Activated T-cell treated with anti-CD3 and anti-CD28 coated beads, Interleukin-2, amount 50 U/mL, for 72 hours (primary cell): ENCODE results near the gene AKR1B1. TPM values are rescaled to one million over a fixed set of nuclear protein-coding genes. Genes with fewer than 3 reads are reported as not detected.

ENCODE experiments used
- ATAC-seq, 2 donors: fragments of 150-1000 bp; cut with Tn5 transposase; replicated peaks in 1 of 2; 2 replicates each; pipeline ENCODE4 v1.10.0; 2021; ENCODE audit warnings: moderate library complexity in 2 of 2, mild to moderate bottlenecking in 1 of 2
- DNase-seq, 2 donors: peaks; one replicate each; pipeline ENCODE4 v3.0.0; 2021 to 2022; ENCODE audit warnings: mixed read lengths in 1 of 2
- H3K27ac Mint-ChIP-seq: one replicate; pipeline ENCODE4 v1.8.0; 2022; ENCODE audit warnings: mild to moderate bottlenecking, moderate library complexity, mixed read lengths
- H3K27me3 Mint-ChIP-seq: one replicate; pipeline ENCODE4 v1.8.0; 2022; ENCODE audit warnings: low read depth, mixed read lengths
- H3K36me3 Mint-ChIP-seq, 2 donors: one replicate each; pipeline ENCODE4 v1.8.0; 2022; ENCODE audit warnings: mixed read lengths in 2 of 2, mild to moderate bottlenecking in 1 of 2; ENCODE audit not compliant: insufficient read depth in 2 of 2
- H3K4me1 Mint-ChIP-seq: one replicate; pipeline ENCODE4 v1.8.0; 2022; ENCODE audit warnings: low read depth, mixed read lengths
- H3K4me3 Mint-ChIP-seq, 2 donors: one replicate each; pipeline ENCODE4 v1.8.0; 2022; ENCODE audit warnings: mild to moderate bottlenecking in 2 of 2, mixed read lengths in 2 of 2, moderate library complexity in 2 of 2
- H3K9me3 Mint-ChIP-seq, 2 donors: one replicate each; pipeline ENCODE4 v1.8.0; 2022; ENCODE audit warnings: mixed read lengths in 2 of 2
- total RNA-seq, 2 donors: library from RNA; stranded (reverse); gene quantifications; one replicate each; pipeline ENCODE4 v1.2.3, GENCODE V29; 2022

Gene AKR1B1
- total RNA-seq, 2 donors from 2014 or later: 95.1 to 117 TPM

DNA sequence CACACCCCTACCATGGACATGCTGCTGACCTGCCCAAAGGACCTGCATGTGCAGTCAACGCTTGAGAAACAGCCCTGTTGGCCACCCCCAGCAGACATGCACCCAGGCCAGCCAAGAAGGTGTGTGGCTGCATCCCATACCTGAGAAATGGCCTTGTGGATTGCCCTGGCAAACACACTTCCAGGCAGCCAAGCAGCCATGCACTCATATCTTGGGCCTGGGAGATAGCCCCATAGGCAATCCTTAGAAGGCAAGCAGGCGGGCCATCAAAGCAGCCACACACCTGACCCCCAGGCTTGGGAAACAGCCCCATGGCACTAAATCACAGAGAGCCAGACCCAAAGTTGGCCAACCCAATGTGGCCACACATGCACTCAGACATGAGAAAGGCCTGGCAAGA lies 4.9 kb upstream of the AKR1B1 start:
- peaks cover 6 to 10% of the 10 kb centered on the region in 2 donors for H3K36me3 Mint-ChIP-seq
- H3K9me3 Mint-ChIP-seq: peaks cover 8 to 13% of the 10 kb centered on the region in 2 donors
- DNase-seq (no peak), ATAC-seq (no peak)
- peaks cover 24% of the 10 kb centered on the region for H3K4me1 Mint-ChIP-seq
- no peak overlapping the region for H3K27ac Mint-ChIP-seq
- H3K27me3 Mint-ChIP-seq: no peaks in the 10 kb centered on the region
- H3K4me3 Mint-ChIP-seq: no peak overlapping the region

DNA sequence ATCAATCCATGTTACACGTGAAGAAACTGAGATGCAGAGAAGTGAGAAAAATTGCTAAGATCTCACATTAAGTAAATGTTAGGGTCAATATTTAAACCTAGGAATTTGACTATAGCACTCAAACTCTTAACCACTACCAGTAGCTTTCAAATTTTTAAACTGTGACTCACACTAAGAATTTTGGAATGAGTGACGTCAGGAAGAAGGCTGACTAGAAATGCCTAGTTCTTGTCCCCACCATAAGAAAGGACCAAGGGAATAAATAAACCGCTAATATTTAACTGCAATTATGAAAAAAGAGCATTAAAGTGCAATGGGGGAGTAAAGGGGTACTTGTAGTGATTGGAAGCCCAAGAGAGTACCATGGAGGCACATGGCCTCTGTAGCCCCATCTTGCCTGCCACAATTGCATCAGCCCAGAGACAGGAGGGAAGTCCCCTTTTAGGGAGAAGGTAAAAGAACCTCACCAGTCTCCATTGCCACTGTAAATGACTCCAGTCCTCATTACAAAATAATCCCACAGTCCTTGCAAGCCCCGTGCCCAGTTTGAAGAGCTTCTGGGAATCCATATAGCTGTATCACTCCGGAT lies 3.5 kb upstream of the AKR1B1 start:
- Mint-ChIP-seq H3K36me3 (peaks cover 6 to 10% of the 10 kb centered on the region in 2 donors), H3K4me1 (peaks cover 33% of the 10 kb centered on the region), H3K4me3 (no peak overlapping the region), H3K27ac (no peak overlapping the region), H3K27me3 (no peaks in the 10 kb centered on the region), H3K9me3 (peaks cover 8 to 13% of the 10 kb centered on the region in 2 donors)
- ATAC-seq: no peak
- DNase-seq: no peak

DNA sequence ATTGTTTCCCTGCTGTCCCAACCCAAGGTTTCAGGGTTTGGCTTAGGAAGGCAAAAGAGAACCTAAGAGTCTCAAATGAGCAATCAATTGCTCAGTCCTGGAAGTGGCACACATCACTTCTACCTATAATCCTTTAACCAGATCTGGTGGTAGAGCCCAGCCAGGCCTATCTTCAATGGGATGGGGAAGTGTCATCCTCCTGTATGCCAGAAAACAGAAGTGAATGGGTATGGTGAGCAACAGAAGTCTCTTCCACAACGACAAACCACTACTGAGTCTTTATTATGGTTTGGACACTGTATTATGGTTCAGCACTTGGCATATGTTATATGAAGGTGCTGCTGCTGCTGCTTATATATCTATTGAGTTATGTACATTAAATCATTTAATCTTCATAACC lies 3.0 kb upstream of the AKR1B1 start:
- Mint-ChIP-seq H3K27me3 (no peaks in the 10 kb centered on the region), H3K36me3 (peaks cover 6 to 10% of the 10 kb centered on the region in 2 donors), H3K27ac (no peak overlapping the region), H3K4me1 (peaks cover 37% of the 10 kb centered on the region), H3K9me3 (peaks cover 8 to 10% of the 10 kb centered on the region in 2 donors), H3K4me3 (no peak overlapping the region)
- ATAC-seq: no peak
- DNase-seq: no peak

DNA sequence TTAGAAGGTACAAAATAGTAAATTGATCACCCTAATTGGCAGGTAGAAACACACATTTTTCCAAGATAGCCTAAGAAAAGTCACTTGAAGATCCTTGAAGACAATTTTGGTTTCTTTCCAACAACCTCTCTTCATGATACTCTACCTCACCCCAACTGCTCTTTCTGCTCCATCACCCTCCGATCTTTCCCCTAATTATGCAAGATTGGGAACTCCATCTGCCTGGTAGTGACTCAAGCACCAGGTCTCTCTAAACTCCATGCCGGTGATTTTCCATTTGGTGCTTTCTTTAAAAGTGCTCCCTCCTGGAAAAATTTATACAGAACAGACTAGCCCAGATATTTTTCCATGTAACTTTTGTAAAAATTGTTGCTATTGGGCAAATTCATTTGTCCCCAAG lies 1.1 kb upstream of the AKR1B1 start:
- H3K9me3 Mint-ChIP-seq: peaks cover 5 to 6% of the 10 kb centered on the region in 2 donors
- H3K4me1 Mint-ChIP-seq: peaks cover 39% of the 10 kb centered on the region
- no peaks in the 10 kb centered on the region for H3K27me3 Mint-ChIP-seq
- DNase-seq (no peak), ATAC-seq (no peak)
- H3K36me3 Mint-ChIP-seq: peaks cover 6 to 11% of the 10 kb centered on the region in 2 donors
- peak overlapping the region in 1 of 2 donors; percentile 38 for H3K4me3 Mint-ChIP-seq
- no peak overlapping the region for H3K27ac Mint-ChIP-seq

GRCh38 chr7:134458341-134458805 lies 527 bp downstream of the AKR1B1 start:
- DNase-seq (peak; percentile 71 to 74), ATAC-seq (peak; percentile 64 to 65)
- Mint-ChIP-seq H3K4me1 (peaks cover 55% of the 10 kb centered on the region), H3K9me3 (no peaks in the 10 kb centered on the region), H3K36me3 (peaks cover 0 to 4% of the 10 kb centered on the region in 2 donors), H3K27me3 (no peaks in the 10 kb centered on the region), H3K4me3 (peak overlapping the region; percentile 85 to 87), H3K27ac (no peak overlapping the region)

- DNase-seq (no peak), ATAC-seq (no peak)
- H3K36me3 Mint-ChIP-seq: peaks cover 0 to 4% of the 10 kb centered on the region in 2 donors
- H3K27ac Mint-ChIP-seq: no peak overlapping the region
- H3K27me3 Mint-ChIP-seq: no peaks in the 10 kb centered on the region
- H3K9me3 Mint-ChIP-seq: no peaks in the 10 kb centered on the region
- peak overlapping the region; percentile 85 to 87 for H3K4me3 Mint-ChIP-seq
- peaks cover 51% of the 10 kb centered on the region for H3K4me1 Mint-ChIP-seq
These were observed 1.7 kb downstream of the AKR1B1 start for GRCh38 chr7:134457210-134457609.

DNA sequence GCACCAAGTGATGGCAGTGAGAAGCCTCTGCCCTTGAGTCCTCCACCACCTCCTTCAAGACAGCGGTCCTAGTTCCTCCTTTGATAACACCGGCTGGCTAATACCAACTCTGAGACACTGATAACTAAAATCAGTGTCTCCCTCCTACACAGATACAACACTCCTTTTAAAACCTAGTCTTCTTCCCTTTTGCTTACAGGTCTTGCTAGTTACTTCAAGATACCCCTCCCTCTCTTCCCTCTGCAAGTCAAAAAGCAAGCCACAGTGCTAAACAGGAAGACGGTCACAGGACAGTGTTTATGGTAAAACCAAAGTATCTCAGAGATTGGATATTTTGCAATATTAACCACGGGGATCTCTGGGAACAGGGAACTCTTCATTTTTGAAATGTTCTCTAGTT lies 4.6 kb downstream of the AKR1B1 start:
- H3K27me3 Mint-ChIP-seq: no peaks in the 10 kb centered on the region
- peak overlapping the region; percentile 61 for H3K27ac Mint-ChIP-seq
- no peaks in the 10 kb centered on the region for H3K9me3 Mint-ChIP-seq
- no peak for ATAC-seq
- peaks cover 38% of the 10 kb centered on the region for H3K4me1 Mint-ChIP-seq
- peaks cover 0 to 4% of the 10 kb centered on the region in 2 donors for H3K36me3 Mint-ChIP-seq
- H3K4me3 Mint-ChIP-seq: peak overlapping the region; percentile 21 to 66
- DNase-seq: no peak

DNA sequence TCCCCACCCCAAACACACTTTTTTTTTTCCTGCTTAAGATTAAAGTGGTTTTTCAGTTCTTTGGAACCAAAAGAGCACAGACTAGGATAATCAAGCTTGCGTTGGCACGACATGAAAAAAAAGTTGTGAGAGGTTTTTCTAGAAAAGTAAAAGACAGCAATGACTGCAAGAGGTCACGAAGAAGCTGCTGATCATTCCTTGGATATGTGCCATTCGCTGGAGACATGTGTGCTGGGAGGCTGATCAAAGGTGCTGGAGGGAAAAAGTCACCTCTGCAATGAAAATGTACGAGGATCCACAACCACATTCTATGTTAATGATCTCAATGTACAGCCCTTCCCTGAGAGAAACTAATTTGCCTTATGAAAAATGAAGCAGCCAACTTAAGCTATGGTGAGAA lies 5.4 kb downstream of the AKR1B1 start:
- H3K36me3 Mint-ChIP-seq: peaks cover 2 to 9% of the 10 kb centered on the region in 2 donors
- DNase-seq: no peak
- H3K4me1 Mint-ChIP-seq: peaks cover 36% of the 10 kb centered on the region
- H3K4me3 Mint-ChIP-seq: no peak overlapping the region
- H3K9me3 Mint-ChIP-seq: no peaks in the 10 kb centered on the region
- H3K27ac Mint-ChIP-seq: no peak overlapping the region
- no peaks in the 10 kb centered on the region for H3K27me3 Mint-ChIP-seq
- no peak for ATAC-seq

- ATAC-seq (no peak), DNase-seq (no peak)
- H3K4me3 Mint-ChIP-seq: no peak overlapping the region
- H3K27me3 Mint-ChIP-seq: no peaks in the 10 kb centered on the region
- H3K27ac Mint-ChIP-seq: no peak overlapping the region
- no peaks in the 10 kb centered on the region for H3K9me3 Mint-ChIP-seq
- H3K4me1 Mint-ChIP-seq: peaks cover 33% of the 10 kb centered on the region
- peaks cover 2 to 9% of the 10 kb centered on the region in 2 donors for H3K36me3 Mint-ChIP-seq
These were observed 5.9 kb downstream of the AKR1B1 start for GRCh38 chr7:134452991-134453473.

DNA sequence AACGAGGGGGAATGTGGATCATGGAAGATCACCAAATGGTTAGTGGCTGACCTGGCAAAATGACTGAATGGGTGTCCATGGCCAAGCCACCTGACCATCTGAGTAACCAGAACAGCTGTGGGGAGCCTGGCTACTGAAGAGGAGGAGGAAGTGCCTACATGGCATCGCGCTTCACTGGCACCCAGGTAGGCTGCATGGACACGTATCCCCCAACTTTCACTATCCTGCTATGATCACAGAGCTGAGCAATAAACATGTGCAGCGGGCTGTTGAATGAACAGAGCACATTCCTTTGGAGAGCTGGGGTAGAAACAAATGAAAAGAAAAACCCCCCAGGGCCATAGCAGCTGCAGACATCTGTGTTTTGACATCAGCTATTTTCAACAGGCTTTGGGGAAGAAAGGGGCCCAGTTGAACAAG lies 6.5 kb downstream of the AKR1B1 start:
- H3K27me3 Mint-ChIP-seq: no peaks in the 10 kb centered on the region
- DNase-seq (no peak), ATAC-seq (no peak)
- no peaks in the 10 kb centered on the region for H3K9me3 Mint-ChIP-seq
- no peak overlapping the region for H3K27ac Mint-ChIP-seq
- H3K4me3 Mint-ChIP-seq: no peak overlapping the region
- H3K36me3 Mint-ChIP-seq: peaks cover 2 to 10% of the 10 kb centered on the region in 2 donors
- peaks cover 27% of the 10 kb centered on the region for H3K4me1 Mint-ChIP-seq

DNA sequence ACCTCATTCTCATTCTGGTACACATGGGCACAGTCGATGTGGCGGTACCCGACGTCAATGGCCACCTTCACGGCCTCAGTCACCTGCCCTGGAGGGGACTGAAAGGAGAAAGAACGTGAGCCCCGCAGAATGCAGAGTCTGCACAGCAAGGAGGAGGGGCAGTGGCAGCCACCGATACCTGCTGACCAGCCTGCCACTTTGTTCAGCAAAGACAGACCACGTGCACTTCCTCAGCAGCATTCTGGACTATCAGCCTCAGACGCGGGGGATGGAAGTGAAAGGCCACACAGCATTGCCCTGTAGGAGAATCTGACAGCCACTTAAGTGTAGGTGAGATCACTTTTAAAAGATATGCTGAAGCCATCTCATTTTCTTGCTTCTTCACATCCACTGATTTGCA lies 7.2 kb downstream of the AKR1B1 start:
- Mint-ChIP-seq H3K4me3 (no peak overlapping the region), H3K36me3 (peaks cover 2 to 11% of the 10 kb centered on the region in 2 donors), H3K27ac (no peak overlapping the region), H3K4me1 (peaks cover 23% of the 10 kb centered on the region), H3K9me3 (no peaks in the 10 kb centered on the region), H3K27me3 (no peaks in the 10 kb centered on the region)
- ATAC-seq (no peak), DNase-seq (no peak)

GRCh38 chr7:134450294-134451000 lies 8.5 kb downstream of the AKR1B1 start:
- Mint-ChIP-seq H3K4me1 (peaks cover 23% of the 10 kb centered on the region), H3K4me3 (no peak overlapping the region), H3K27me3 (no peaks in the 10 kb centered on the region), H3K36me3 (peaks cover 4 to 9% of the 10 kb centered on the region in 2 donors), H3K27ac (no peak overlapping the region), H3K9me3 (no peaks in the 10 kb centered on the region)
- ATAC-seq (no peak), DNase-seq (no peak)

DNA sequence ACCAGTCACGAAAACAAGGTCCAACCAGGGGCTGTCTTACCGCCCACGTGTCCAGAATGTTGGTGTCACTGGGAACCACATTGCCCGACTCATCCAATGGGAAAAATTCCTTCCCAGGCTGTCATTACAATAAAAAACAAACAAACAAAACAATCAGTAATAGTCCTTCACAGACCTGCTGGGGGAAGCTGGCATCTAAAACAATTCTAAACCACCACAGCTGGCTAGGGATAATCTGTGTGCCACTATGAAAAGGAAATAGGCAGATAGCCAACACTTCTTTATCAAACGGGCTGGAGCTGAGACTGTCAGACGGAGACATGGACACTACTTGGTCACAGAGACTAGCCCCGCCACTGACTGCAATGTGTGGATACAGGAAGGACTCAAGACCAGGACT lies 9.2 kb downstream of the AKR1B1 start:
- no peaks in the 10 kb centered on the region for H3K27me3 Mint-ChIP-seq
- H3K27ac Mint-ChIP-seq: no peak overlapping the region
- DNase-seq (no peak), ATAC-seq (no peak)
- H3K9me3 Mint-ChIP-seq: no peaks in the 10 kb centered on the region
- peaks cover 6 to 13% of the 10 kb centered on the region in 2 donors for H3K36me3 Mint-ChIP-seq
- peaks cover 18% of the 10 kb centered on the region for H3K4me1 Mint-ChIP-seq
- H3K4me3 Mint-ChIP-seq: no peak overlapping the region
